ENCODE measurements around the gene CYGB. TPM values are rescaled to one million over a fixed set of nuclear protein-coding genes. Genes with fewer than 3 reads are reported as not detected.
A peak's percentile ranks its signal among the peaks of the same experiment; 100 is the strongest.

Gene CYGB
- total RNA-seq = 10 to 100 TPM in 1 of 2 donors, 1 to 10 TPM in 1; 7.0 to 13.8 TPM

DNA sequence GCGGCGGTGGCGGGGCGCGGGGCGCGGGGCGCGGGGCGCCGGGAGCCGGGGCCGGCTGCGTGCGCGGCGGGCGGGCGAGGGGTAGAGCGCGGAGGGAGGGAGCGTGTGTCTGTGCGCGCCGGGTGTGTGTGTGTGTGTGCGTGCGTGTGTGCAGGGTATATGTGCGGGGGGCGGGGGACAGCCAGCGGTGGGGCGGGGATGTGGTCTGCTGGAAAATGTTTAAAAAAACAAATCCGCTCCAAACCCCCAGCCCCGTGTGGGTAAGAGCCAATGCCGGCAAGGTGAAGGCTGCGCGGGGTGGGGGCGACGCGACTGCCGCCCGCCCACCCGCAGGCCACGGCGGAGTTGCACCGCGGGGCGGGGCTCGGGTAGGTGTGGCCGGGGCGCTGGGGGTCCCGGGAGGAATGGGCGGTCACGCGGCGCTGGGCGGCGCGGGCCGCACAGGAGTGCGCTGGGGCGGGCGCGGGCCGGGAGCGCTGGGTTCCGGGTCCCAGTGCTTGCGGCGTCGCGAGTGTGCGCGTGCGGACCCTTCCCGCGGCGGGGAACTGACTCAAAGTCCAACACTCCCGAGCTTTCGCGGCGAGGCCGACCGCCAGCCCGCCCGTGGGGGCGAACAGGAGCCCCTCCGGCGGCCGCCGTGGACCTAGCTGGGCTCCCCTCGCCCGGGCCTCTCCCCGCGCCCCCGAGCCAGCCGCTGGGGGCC, at the start of gene CYGB:
Gene CYGB (minus strand): TSS at position 132 of the 703 bp plus-strand sequence. CDS start 167 bp downstream, outside the sequence.
- WGBS = 3% methylated on average over 74 of the region's 95 CpGs
- no peaks in the 10 kb centered on the region for H3K9me3 ChIP-seq
- TF ChIP-seq POLR2AphosphoS5 (IDR thresholded peaks at IDR 0.05) (no peak), POLR2A (IDR thresholded peaks at IDR 0.05) (no peak)
- TF ChIP-seq, protein P1, sequence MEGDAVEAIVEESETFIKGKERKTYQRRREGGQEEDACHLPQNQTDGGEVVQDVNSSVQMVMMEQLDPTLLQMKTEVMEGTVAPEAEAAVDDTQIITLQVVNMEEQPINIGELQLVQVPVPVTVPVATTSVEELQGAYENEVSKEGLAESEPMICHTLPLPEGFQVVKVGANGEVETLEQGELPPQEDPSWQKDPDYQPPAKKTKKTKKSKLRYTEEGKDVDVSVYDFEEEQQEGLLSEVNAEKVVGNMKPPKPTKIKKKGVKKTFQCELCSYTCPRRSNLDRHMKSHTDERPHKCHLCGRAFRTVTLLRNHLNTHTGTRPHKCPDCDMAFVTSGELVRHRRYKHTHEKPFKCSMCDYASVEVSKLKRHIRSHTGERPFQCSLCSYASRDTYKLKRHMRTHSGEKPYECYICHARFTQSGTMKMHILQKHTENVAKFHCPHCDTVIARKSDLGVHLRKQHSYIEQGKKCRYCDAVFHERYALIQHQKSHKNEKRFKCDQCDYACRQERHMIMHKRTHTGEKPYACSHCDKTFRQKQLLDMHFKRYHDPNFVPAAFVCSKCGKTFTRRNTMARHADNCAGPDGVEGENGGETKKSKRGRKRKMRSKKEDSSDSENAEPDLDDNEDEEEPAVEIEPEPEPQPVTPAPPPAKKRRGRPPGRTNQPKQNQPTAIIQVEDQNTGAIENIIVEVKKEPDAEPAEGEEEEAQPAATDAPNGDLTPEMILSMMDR (IDR thresholded peaks at IDR 0.05) = no peak
- peak within 1 kb of the TSS; percentile 45 to 52 for H3K27ac ChIP-seq
- peak within 1 kb of the TSS; percentile 27 to 32 for H3K4me3 ChIP-seq
- intact Hi-C loops (cut with DNase I) = no loop called here
- peaks cover 4% of the 10 kb centered on the region for H3K4me1 ChIP-seq (replicated peaks)
- H3K36me3 ChIP-seq = no peaks in the 10 kb centered on the region
- no peak for DNase-seq (ENCODE audit: low spot score)
- peaks cover 3% of the 10 kb centered on the region for H3K27me3 ChIP-seq (replicated peaks; ENCODE audit: insufficient read depth)

DNA sequence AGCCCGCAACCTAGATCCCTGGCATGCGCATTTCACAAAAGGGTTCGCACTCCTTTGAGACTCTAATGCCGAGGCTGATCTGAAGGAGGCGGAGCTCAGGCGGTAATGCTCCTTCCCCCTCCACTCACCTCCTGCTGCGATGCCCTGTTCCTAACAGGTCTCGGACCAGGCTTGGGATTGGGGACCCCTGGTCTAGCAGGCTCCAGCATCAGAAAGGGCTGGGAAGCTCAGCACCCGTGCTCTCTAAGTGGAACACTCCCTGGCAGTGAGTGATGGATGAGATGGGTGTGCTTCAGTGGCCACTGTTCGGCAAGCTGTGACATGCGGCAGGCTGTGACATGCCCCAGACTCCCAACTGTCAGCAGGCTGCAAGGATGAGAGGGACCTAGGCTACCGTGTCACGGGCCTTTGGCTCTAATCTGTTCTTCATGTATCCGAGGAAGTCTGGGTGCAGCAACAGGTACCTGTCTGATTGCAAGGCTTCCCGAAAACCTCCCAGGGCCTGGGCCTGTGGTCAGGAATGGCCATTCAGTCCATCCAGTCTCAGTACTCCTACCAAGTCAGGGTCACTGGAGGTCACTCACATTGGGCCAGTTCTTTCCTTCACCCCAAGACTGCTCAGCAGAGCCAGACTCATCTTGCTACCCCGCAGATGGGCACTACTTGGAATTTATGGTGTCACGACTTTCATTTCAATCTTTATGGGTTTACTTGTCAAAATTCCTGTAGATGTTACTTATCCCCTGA, 49.4 kb upstream of the CYGB start:
- TF ChIP-seq, protein P1 (IDR thresholded peaks at IDR 0.05) = no peak
- peak; percentile 31 for TF ChIP-seq POLR2A (IDR thresholded peaks at IDR 0.05)
- peak; percentile 17 for TF ChIP-seq POLR2AphosphoS5 (IDR thresholded peaks at IDR 0.05)
- Histone ChIP-seq H3K27me3 (replicated peaks; ENCODE audit: insufficient read depth) (no peaks in the 10 kb centered on the region), H3K9me3 (no peaks in the 10 kb centered on the region), H3K36me3 (no peaks in the 10 kb centered on the region), H3K27ac (peak overlapping the region in 1 of 2 donors; percentile 72), H3K4me3 (peak overlapping the region in 1 of 2 donors; percentile 44), H3K4me1 (replicated peaks) (no peaks in the 10 kb centered on the region)
- DNase-seq (ENCODE audit: low spot score) = peak; percentile 59
- 13% methylated on average over 17 of the region's 17 CpGs for WGBS
- intact Hi-C loops (cut with DNase I) = no loop called here

DNA sequence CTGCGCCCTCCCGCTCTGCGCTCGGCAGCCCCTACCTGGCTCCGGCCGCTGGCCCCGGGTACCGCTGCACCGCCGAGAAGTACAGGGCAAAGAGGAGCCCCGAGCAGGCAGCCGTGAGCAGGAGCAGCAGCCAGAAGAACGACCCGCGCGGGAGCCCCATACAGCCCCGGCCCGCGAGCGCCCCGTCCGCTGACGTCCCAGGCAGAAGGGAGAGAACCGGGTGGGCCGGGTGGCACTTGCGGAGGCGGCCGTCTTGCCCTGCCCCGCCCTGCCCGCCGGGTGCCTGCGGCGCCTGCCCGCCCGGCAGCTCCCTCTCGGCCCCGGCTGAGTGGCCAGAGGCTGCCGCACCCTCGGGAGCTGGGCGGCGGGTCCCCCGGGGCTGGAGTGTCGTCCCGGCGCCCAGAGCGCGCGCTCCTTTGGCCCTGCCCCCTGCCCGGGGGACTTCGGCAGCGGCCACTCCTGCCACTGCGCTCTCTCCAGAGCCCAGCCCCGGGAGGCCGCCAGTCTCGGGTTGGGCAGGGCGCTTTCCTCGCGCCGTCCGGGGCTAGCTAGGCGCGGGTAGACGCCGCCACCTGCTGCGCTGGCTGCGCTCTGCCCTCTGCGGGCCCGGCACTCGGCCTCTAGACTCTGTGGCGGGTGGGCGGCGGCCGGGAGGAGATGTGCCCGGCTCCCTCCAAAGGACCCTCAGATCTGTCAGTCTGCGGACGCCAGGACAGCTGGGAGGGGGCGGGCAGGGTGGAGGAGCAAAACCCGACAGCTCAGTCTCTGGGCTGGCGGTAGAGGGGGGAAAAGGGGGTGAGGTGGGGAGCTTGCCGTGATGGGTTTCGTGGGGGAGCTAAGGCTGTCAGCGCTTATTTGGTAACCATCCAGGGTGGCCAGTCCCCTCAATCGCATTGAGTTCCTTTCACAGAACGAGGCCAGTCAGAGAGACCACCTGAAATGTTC, 48.4 kb upstream of the CYGB start, which contains the start of gene ST6GALNAC2:
Gene ST6GALNAC2 (minus strand): TSS at position 212 of the 945 bp plus-strand sequence. CDS start 52 bp downstream, at position 160.
- Histone ChIP-seq H3K4me1 (replicated peaks) (no peaks in the 10 kb centered on the region), H3K27me3 (replicated peaks; ENCODE audit: insufficient read depth) (no peaks in the 10 kb centered on the region), H3K4me3 (peak within 1 kb of the TSS; percentile 43 to 44), H3K36me3 (no peaks in the 10 kb centered on the region), H3K9me3 (no peaks in the 10 kb centered on the region), H3K27ac (peak within 1 kb of the TSS; percentile 72 to 76)
- DNase-seq (ENCODE audit: low spot score) = peak; percentile 68
- WGBS = 0% methylated on average over 34 of the region's 84 CpGs
- intact Hi-C loops (cut with DNase I) = no loop called here
- TF ChIP-seq, protein P1 (IDR thresholded peaks at IDR 0.05) = peak in 3 of 4 experiments; percentile 34 to 65 (median 65)
- TF ChIP-seq POLR2A (IDR thresholded peaks at IDR 0.05) = peak; percentile 85
- TF ChIP-seq POLR2AphosphoS5 (IDR thresholded peaks at IDR 0.05) = peak; percentile 19

DNA sequence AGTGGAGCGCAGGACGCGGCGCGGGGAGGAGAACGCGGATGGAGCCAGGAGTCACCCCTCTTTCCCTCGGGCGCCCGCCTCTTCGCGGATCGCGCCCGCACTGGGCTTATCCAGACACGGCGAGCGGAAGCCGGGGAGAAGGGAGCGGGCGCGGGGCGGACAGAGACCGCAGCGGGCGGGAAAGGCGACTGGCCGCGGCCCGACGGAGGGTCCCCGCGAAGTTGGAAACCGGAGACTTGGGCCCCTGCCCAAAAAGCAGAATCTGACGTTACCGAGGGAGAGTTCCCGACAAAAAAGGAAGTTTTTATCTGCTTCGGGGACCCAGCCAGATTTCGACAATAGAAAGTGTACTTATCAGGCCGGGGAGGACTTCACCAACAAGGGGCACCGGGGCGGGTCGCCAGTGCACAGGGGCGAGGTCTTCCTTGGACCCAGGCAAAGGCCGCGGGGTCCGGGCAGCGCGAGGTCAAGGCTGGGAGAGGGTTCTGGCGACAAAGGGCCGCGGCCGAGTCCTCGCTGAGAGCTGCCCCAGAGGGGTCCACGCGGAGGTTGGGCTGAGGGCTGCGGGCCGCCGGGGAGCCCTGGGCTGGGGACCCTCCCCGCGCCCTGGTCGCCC, 47.6 kb upstream of the CYGB start:
- TF ChIP-seq, protein P1 (IDR thresholded peaks at IDR 0.05) = no peak
- TF ChIP-seq POLR2A (IDR thresholded peaks at IDR 0.05) (peak; percentile 32), POLR2AphosphoS5 (IDR thresholded peaks at IDR 0.05) (no peak)
- H3K4me1 ChIP-seq (replicated peaks) = no peaks in the 10 kb centered on the region
- no peak for DNase-seq (ENCODE audit: low spot score)
- H3K36me3 ChIP-seq = no peaks in the 10 kb centered on the region
- peak overlapping the region; percentile 43 to 44 for H3K4me3 ChIP-seq
- H3K27ac ChIP-seq = peak overlapping the region; percentile 72 to 76
- H3K27me3 ChIP-seq (replicated peaks; ENCODE audit: insufficient read depth) = no peaks in the 10 kb centered on the region
- intact Hi-C loops (cut with DNase I) = no loop called here
- under 1% methylated on average over 62 of the region's 62 CpGs for WGBS
- H3K9me3 ChIP-seq = no peaks in the 10 kb centered on the region
